Ramos (cell line): Measurements from ENCODE around the gene LIPJ.

Experiments
- in situ Hi-C: fragments of 300-500 bp; cut with MboI; formaldehyde crosslinking; loops from one replicate; pipeline ENCODE4 v1.14.3; 2022; ENCODE audit warnings: low sequenced_read_pairs; ENCODE audit not compliant: unreplicated experiment

Gene LIPJ

GRCh38 chr10:88592906-88593305 is 6.3 kb downstream of the LIPJ start:
- in situ Hi-C loops, result no loop called here

GRCh38 chr10:88594482-88594881 is 7.9 kb downstream of the LIPJ start:
- in situ Hi-C loops, result no loop called here

GRCh38 chr10:88598055-88598454 is 11.5 kb downstream of the LIPJ start:
- in situ Hi-C loops, result no loop called here

- in situ Hi-C loops, result no loop called here
Measured at GRCh38 chr10:88608052-88608732, 21.6 kb downstream of the LIPJ start.

- in situ Hi-C loops, result no loop called here
Measured at GRCh38 chr10:88608780-88609179, 22.2 kb downstream of the LIPJ start.

- in situ Hi-C loops, result no loop called here
Measured at GRCh38 chr10:88616250-88616977, 29.9 kb downstream of the LIPJ start.

- in situ Hi-C loops, result no loop called here
Measured at GRCh38 chr10:88617772-88618300, 31.3 kb downstream of the LIPJ start.

GRCh38 chr10:88618496-88618895 is 31.9 kb downstream of the LIPJ start:
- in situ Hi-C loops, result no loop called here

- in situ Hi-C loops, result no loop called here
Measured at GRCh38 chr10:88620441-88620840, 33.9 kb downstream of the LIPJ start.

- in situ Hi-C loops, result no loop called here
Measured at GRCh38 chr10:88623835-88624234, 37.3 kb downstream of the LIPJ start.

- in situ Hi-C loops, result no loop called here
Measured at GRCh38 chr10:88624840-88625239, 38.3 kb downstream of the LIPJ start.

- in situ Hi-C loops, result no loop called here
Measured at GRCh38 chr10:88640186-88640585, 53.6 kb downstream of the LIPJ start.

- in situ Hi-C loops, result no loop called here
Measured at GRCh38 chr10:88642209-88642608, 55.6 kb downstream of the LIPJ start.

GRCh38 chr10:88642963-88643362 is 56.4 kb downstream of the LIPJ start:
- in situ Hi-C loops, result no loop called here

GRCh38 chr10:88647061-88647615 is 60.6 kb downstream of the LIPJ start:
- in situ Hi-C loops, result no loop called here

GRCh38 chr10:88651101-88651551 is 64.6 kb downstream of the LIPJ start:
- in situ Hi-C loops, result no loop called here

GRCh38 chr10:88652616-88653015 is 66.1 kb downstream of the LIPJ start:
- in situ Hi-C loops, result no loop called here
